NCI-H82 treated with DMSO at 0.1 percent for 48 hours (cell line): ENCODE results near the gene ANKRD63.

ENCODE experiments used
- DNase-seq: peaks from one replicate; lab custom pipeline; 2025; ENCODE audit not compliant: unreplicated experiment; lab: John Stamatoyannopoulos, UW

Gene ANKRD63

DNA sequence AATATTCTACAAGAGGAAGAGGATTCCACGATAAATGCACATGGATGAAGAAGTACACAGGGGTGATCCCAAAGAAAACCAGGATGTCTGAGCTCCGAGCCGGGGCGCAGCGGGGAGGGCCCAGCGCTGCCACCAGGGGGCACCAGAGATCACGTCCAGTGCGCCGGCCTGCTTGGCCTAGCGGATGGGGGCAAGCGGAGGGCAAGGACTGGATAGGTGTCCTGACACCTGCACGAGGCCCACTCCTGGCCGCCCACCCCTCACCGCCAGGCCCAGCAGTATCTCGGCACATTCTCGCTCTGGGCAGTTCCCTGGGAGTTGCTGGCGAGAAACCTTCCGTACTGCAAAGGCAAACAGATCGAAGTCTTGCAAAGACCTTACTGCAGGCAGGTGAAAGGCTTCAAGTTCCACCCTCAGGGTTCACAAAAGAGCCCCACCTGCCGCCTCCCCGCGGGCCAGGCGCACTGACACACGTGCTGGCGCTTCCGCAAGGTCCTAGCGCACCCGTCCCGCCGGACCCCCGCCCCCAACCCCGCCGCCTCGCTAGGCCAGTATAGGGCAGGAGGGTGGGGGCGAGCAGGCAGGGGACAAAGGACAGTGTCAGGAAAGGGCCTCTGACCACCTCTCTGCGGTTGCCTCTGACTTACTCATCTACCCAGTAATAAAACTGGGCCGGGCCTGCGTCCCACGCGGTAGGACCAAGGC lies 3.3 kb downstream of the ANKRD63 start:
- no peak for DNase-seq

DNA sequence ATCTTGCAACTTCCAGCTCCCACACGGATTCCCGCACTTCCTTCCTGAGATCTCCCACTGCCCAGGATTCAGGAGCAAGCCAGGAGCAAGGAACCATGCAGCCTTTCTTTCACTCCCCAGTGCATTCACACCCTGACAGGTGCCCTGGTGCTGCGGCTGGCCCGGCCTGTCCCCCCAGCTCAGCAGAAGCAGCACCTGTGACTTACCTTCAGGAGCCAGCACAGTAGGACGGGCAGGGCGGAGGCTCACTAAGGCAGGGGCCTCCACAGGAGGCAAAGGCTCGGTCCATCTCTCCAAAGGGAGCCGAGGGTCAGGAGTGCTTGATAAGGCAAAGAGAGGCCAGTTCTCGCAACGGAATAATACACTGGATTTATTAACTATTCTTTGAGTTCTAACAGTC lies 4.8 kb downstream of the ANKRD63 start:
- DNase-seq = no peak

DNA sequence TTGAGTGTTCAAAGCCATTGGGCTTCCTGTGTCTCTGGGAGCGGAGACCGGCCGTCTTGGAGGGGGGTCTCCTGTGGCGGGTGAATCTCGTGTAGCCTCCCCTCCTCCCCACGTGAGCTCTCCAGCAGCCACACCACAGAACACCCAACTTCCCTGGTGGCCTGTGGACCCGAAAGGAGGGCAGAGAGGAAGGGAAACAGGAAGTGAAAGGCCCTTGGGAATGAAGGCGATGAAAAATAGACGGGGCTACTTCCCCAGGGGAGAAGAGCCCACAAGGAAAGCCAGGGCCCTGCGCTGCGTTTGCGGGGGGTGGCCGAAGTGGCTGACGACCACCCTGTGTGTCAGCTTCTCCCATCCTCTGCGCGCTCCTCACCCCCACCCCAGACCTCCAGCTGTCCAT lies 5.4 kb downstream of the ANKRD63 start:
- DNase-seq = no peak

GRCh38 chr15:40276927-40277326 lies 5.9 kb downstream of the ANKRD63 start:
- DNase-seq = no peak

GRCh38 chr15:40275954-40276353 lies 6.9 kb downstream of the ANKRD63 start:
- DNase-seq = no peak

DNA sequence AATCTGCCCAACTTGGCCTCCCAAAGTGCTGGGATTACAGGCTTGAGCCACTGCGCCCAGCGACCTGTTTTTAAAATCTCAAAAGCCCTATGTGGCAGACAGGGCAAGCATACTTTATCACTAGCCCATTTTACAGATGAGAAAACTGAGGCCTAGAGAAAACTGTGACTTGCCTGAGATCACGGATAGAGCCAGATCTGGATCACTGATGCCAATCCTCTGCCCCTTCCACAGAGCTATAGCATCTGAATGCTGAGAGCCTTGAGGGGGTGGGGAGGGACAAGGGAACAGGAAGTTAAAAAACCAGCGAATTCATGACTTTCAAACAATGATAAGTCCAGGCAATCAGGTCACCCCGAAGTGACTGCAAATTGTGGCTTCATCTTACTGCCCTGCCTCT lies 7.3 kb downstream of the ANKRD63 start:
- no peak for DNase-seq

- DNase-seq = peak; percentile 41
Measured at GRCh38 chr15:40274350-40275274, 8.3 kb downstream of the ANKRD63 start.

GRCh38 chr15:40273428-40273827 lies 9.4 kb downstream of the ANKRD63 start:
- DNase-seq = no peak

GRCh38 chr15:40272485-40273056 lies 10.3 kb downstream of the ANKRD63 start:
- no peak for DNase-seq

DNA sequence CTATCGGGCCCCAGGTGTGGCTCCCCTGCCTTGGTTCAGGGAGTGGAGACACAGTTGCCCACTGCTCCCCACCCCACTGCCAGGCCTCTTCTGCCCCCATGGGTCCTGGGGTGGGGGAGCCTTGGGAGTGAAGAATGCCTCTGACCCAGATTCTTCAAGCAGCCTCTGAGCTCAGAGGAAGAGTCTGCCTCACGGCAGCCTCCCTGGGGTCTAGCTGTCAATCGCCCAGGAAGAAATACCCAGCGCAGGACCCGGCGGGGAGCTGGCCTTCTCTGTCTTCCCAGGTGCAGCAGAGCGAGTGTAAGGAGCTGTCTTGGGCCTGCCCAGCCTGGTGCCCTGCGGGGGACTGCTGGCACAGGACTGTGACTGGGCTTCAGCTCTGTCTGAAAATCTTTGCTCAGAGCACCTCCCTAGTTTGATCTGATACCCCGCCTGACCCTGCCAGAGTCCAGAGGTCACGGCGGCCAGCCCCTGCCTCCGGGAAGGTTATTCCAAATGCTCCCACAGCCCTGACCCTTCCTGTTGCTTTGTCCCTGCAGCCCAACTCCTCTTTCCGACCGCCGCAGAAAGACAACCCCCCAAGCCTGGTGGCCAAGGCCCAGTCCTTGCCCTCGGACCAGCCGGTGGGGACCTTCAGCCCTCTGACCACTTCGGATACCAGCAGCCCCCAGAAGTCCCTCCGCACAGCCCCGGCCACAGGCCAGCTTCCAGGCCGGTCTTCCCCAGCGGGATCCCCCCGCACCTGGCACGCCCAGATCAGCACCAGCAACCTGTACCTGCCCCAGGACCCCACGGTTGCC lies 11.0 kb downstream of the ANKRD63 start:
- DNase-seq = no peak

DNA sequence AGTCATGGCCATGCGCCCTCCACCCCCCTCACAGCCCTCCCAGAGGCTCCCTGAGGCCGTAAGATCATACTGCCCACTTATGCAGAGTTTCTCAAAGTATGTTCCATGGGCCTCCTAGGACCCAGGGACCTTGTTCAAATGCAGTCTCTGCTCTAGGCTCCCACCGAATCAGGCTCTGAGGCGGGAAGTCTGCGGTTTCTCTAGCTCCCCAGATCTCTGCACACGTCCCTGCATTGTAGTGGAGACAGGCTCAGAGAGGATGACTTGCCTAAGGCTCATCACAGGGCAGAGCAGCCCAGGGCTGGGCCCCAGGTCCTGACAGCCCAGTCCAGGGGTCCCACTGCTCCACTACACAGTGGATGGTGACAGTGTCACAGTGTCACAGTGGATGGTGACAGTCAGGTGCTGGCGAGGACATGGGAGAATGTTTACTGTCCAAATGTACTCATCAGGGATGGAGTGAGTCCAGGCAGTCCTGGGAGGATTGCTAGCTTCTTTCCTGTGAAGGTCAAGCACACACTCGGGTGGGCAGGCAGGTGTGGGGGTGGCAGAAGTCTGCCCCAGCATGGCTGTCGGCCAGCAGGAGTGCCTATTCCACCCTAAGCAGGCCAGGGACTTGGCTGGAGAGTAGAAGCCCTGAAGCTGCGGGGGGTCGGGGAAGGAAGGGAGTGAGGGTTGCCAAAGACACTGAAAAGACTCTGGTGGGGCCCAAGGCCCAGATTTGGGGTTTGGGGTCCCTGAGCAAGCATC lies 12.4 kb downstream of the ANKRD63 start:
- no peak for DNase-seq

- DNase-seq = no peak
Measured at GRCh38 chr15:40269604-40270003, 13.3 kb downstream of the ANKRD63 start.

DNA sequence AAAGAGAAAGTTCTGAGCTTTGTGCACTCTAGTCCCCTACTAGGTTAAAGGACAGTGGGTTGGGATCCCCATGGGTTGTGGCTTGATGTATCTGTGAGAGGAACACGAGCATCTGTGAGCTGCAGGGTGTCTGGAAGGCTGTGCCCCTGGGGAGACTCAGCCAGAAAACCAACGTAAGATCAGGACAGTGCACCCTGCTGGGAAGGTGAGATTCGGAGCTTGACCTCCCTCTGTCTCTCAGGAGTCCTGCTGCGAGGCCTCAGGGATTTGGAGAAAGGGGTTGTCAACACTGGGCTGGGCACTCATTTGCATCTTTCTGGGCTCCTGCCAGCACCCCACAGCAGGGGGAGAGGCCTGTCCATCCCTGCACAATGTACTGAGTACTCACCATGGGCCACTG lies 15.2 kb downstream of the ANKRD63 start:
- DNase-seq = no peak

- no peak for DNase-seq
Measured at GRCh38 chr15:40266828-40267304, 16.0 kb downstream of the ANKRD63 start.

GRCh38 chr15:40265875-40266274 lies 17.0 kb downstream of the ANKRD63 start:
- DNase-seq = no peak

GRCh38 chr15:40265355-40265754 lies 17.5 kb downstream of the ANKRD63 start:
- no peak for DNase-seq

GRCh38 chr15:40264321-40265153 lies 18.3 kb downstream of the ANKRD63 start:
- no peak for DNase-seq

DNA sequence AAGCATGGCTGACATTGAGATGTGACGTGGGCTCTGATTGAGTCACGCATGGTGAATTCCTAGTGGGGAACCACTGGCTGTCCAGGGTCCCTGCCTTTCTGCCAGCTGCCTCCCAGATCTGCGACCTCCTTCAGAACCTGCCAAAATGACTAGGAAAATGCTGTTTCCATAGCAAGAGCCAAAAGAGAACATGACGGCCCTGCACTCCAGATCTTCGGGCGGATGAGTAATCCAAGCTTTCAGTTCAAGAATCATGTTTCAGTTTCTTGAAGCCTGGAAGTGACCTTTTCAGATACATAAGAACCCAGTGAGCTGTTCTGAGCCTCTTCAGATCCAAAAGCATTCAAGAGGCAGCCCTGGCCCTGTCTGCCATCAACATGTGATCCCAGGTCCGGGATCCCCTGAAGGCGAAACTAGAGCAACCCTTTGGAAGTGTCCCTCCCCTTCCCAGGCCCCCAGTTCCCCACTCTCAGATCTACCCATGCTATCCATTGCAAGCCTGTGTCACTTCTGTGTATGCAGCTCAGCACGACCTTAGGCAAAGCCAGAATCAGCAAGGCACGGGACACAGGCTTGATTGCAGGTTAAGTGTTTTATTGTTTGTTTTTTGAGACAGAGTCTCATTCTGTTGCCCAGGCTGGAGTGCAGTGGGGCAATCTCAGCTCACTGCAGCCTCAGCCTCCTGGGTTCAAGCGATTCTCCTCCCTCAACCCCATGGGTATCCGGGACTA lies 19.7 kb downstream of the ANKRD63 start:
- DNase-seq = no peak

- DNase-seq = no peak
Measured at GRCh38 chr15:40259021-40259420, 23.8 kb downstream of the ANKRD63 start.
